H9 (cell line): Measurements from ENCODE around the gene IPO9. TPM values are rescaled to one million over a fixed set of nuclear protein-coding genes. Genes with fewer than 3 reads are reported as not detected.

Experiments used
- DNase-seq: peaks from one replicate; pipeline ENCODE4 v3.0.0-alpha.2; 2017
- H2AFZ ChIP-seq: one replicate; pipeline ENCODE4 v1.6.1; 2013; ENCODE audit warnings: mild to moderate bottlenecking, low read length, control low read depth, moderate library complexity
- H2AK5ac ChIP-seq: 2 replicates; pipeline ENCODE4 v1.6.1; 2013; ENCODE audit warnings: low read length, control low read depth, mixed read lengths; ENCODE audit not compliant: insufficient read length
- H2BK120ac ChIP-seq: one replicate; pipeline ENCODE4 v1.6.1; 2013; ENCODE audit warnings: low read depth, mild to moderate bottlenecking, low read length, control low read depth, inconsistent platforms; ENCODE audit not compliant: poor library complexity, severe bottlenecking
- H2BK12ac ChIP-seq: 2 replicates; pipeline ENCODE4 v1.6.1; 2013; ENCODE audit warnings: low read length, control low read depth, mixed read lengths, low read depth; ENCODE audit not compliant: insufficient read length
- H2BK15ac ChIP-seq: 2 replicates; pipeline ENCODE4 v1.6.1; 2013; ENCODE audit warnings: low read depth, low read length, control low read depth
- H2BK20ac ChIP-seq: one replicate; pipeline ENCODE4 v1.6.1; 2013; ENCODE audit warnings: low read depth, mild to moderate bottlenecking, low read length, control low read depth, inconsistent platforms; ENCODE audit not compliant: poor library complexity, severe bottlenecking
- H2BK5ac ChIP-seq: 2 replicates; pipeline ENCODE4 v1.6.1; 2013; ENCODE audit warnings: low read length, control low read depth, mixed read lengths; ENCODE audit not compliant: insufficient read length
- H3K14ac ChIP-seq: 2 replicates; pipeline ENCODE4 v1.6.1; 2013; ENCODE audit warnings: low read length, control low read depth; ENCODE audit not compliant: insufficient read depth
- H3K18ac ChIP-seq: 2 replicates; pipeline ENCODE4 v1.6.1; 2013; ENCODE audit warnings: low read depth, mild to moderate bottlenecking, mixed read lengths, low read length, control low read depth; ENCODE audit not compliant: insufficient read length
- H3K23ac ChIP-seq: 2 replicates; pipeline ENCODE4 v1.6.1; 2013; ENCODE audit warnings: low read length, control low read depth, mixed read lengths, low read depth; ENCODE audit not compliant: insufficient read length
- H3K23me2 ChIP-seq: 2 replicates; pipeline ENCODE4 v1.6.1; 2013; ENCODE audit warnings: low read depth, mild to moderate bottlenecking, mixed read lengths, low read length, control low read depth; ENCODE audit not compliant: insufficient read length, poor library complexity, severe bottlenecking
- H3K27ac ChIP-seq: 2 replicates; pipeline ENCODE4 v1.5.1; 2013; ENCODE audit warnings: low read length, control low read depth, mixed read lengths, low read depth; ENCODE audit not compliant: insufficient read length
- H3K27me3 ChIP-seq: 2 replicates; pipeline ENCODE4 v1.6.1; 2013; ENCODE audit warnings: low read length, control low read depth, inconsistent platforms; ENCODE audit not compliant: insufficient read depth
- H3K4ac ChIP-seq: 2 replicates; pipeline ENCODE4 v1.6.1; 2013; ENCODE audit warnings: low read depth, mild to moderate bottlenecking, control low read depth, inconsistent platforms, low read length, moderate library complexity
- H3K4me1 ChIP-seq: 2 replicates; pipeline ENCODE4 v1.6.1; 2013; ENCODE audit warnings: low read length, control low read depth, inconsistent platforms; ENCODE audit not compliant: insufficient read depth
- H3K4me2 ChIP-seq: 2 replicates; pipeline ENCODE4 v1.6.1; 2013; ENCODE audit warnings: low read length, control low read depth, mixed read lengths; ENCODE audit not compliant: insufficient read length, insufficient read depth
- H3K56ac ChIP-seq: 2 replicates; pipeline ENCODE4 v1.6.1; 2013; ENCODE audit warnings: low read depth, mild to moderate bottlenecking, mixed read lengths, low read length, control low read depth; ENCODE audit not compliant: insufficient read length
- H3K79me1 ChIP-seq: 2 replicates; pipeline ENCODE4 v1.6.1; 2013; ENCODE audit warnings: low read depth, mild to moderate bottlenecking, moderate library complexity, low read length, control low read depth, inconsistent platforms; ENCODE audit not compliant: insufficient read depth, poor library complexity, severe bottlenecking
- H3K79me2 ChIP-seq: 2 replicates; pipeline ENCODE4 v1.6.1; 2013; ENCODE audit warnings: low read length, control low read depth, inconsistent platforms; ENCODE audit not compliant: insufficient read depth
- H3K9ac ChIP-seq: 2 replicates; pipeline ENCODE4 v1.6.1; 2013; ENCODE audit warnings: low read length, control low read depth, mixed read lengths; ENCODE audit not compliant: insufficient read length; ENCODE audit errors: extremely low read depth
- H3K9me3 ChIP-seq: one replicate; pipeline ENCODE4 v1.6.1; 2013; ENCODE audit warnings: low read depth, low read length, inconsistent platforms; ENCODE audit not compliant: control insufficient read depth
- H3T11ph ChIP-seq: one replicate; pipeline ENCODE4 v1.6.1; 2013; ENCODE audit warnings: mild to moderate bottlenecking, low read length, control low read depth, inconsistent platforms
- H4K20me1 ChIP-seq: one replicate; pipeline ENCODE4 v1.6.1; 2013; ENCODE audit not compliant: control insufficient read depth, insufficient read length, insufficient read depth
- H4K5ac ChIP-seq: 2 replicates; pipeline ENCODE4 v1.6.1; 2013; ENCODE audit warnings: low read depth, mild to moderate bottlenecking, mixed read lengths, low read length, control low read depth; ENCODE audit not compliant: insufficient read length
- H4K8ac ChIP-seq: replicated peaks from 2 replicates; pipeline ENCODE4 v1.6.1; 2013; ENCODE audit warnings: low read length, control low read depth, mixed read lengths, low read depth; ENCODE audit not compliant: insufficient read length
- H4K91ac ChIP-seq: 2 replicates; pipeline ENCODE4 v1.6.1; 2013; ENCODE audit warnings: low read depth, mild to moderate bottlenecking, moderate library complexity, mixed read lengths, low read length, control low read depth; ENCODE audit not compliant: insufficient read length
- H3K27ac Mint-ChIP-seq, 3 experiments: 2 replicates in 2 of 3; 3 replicates in 1 of 3; pipeline ENCODE4 v1.8.0; 2020 to 2021; ENCODE audit warnings: mixed read lengths in 3 of 3, mild to moderate bottlenecking in 1 of 3, moderate library complexity in 1 of 3
- H3K27me3 Mint-ChIP-seq: 2 replicates; pipeline ENCODE4 v1.8.0; 2021; ENCODE audit warnings: low read depth, mild to moderate bottlenecking, moderate library complexity, mixed read lengths
- H3K36me3 Mint-ChIP-seq, 3 experiments: 2 replicates in 2 of 3; 3 replicates in 1 of 3; pipeline ENCODE4 v1.8.0; 2020 to 2021; ENCODE audit warnings: low read depth in 3 of 3, mixed read lengths in 3 of 3; ENCODE audit not compliant: insufficient read depth in 1 of 3
- H3K4me1 Mint-ChIP-seq, 2 experiments: 2 replicates each; pipeline ENCODE4 v1.8.0; 2020; ENCODE audit warnings: mixed read lengths in 2 of 2
- H3K4me3 Mint-ChIP-seq, 2 experiments: 2 replicates in 1 of 2; 3 replicates in 1 of 2; pipeline ENCODE4 v1.8.0; 2020 to 2021; ENCODE audit warnings: mild to moderate bottlenecking in 2 of 2, mixed read lengths in 2 of 2, moderate library complexity in 1 of 2
- H3K9me3 Mint-ChIP-seq, 2 experiments: 2 replicates in 1 of 2; 3 replicates in 1 of 2; pipeline ENCODE4 v1.8.0; 2020; ENCODE audit warnings: mild to moderate bottlenecking in 2 of 2, mixed read lengths in 2 of 2, moderate library complexity in 1 of 2
- WGBS: extraction: QIAGEN DNeasy Blood & Tissue Kit; methylation state at CpG from one replicate; pipeline ENCODE4 v1.1.7; 2013; ENCODE audit warnings: missing lambda C conversion rate, low lambda C conversion rate, mixed read lengths; ENCODE audit not compliant: insufficient read length; ENCODE audit errors: extremely low coverage; 5-methylcytosine and 5-hydroxymethylcytosine counted together
- total RNA-seq: library from RNA; stranded (reverse); gene quantifications from 2 replicates; pipeline ENCODE4 v1.2.1, GENCODE V29; 2021
- TF ChIP-seq, protein P1 (sequence below): fragments of 200-600 bp; sonication (generic); conservative IDR thresholded peaks from 3 replicates; pipeline ENCODE4 v1.8.0; 2021; ENCODE audit warnings: antibody characterized with exemption, mild to moderate bottlenecking

Gene IPO9
- total RNA-seq, 1 experiment from 2014 or later, result 104 TPM

GRCh38 chr1:201788296-201788695 is 40.7 kb upstream of the IPO9 start:
- H3K27me3 Mint-ChIP-seq, result no peaks in the 10 kb centered on the region; the same call in 1 of the 2 replicates
- Histone ChIP-seq H3K56ac (no peak overlapping the region), H2BK120ac (no peak overlapping the region), H3K4me2 (no peak overlapping the region), H2BK20ac (no peak overlapping the region), H3K14ac (no peak overlapping the region), H2BK5ac (no peak overlapping the region), H3K18ac (no peak overlapping the region), H3K79me1 (no peaks in the 10 kb centered on the region), H2BK15ac (no peak overlapping the region), H4K8ac (no peak overlapping the region), H3K27me3 (no peaks in the 10 kb centered on the region), H3K4ac (no peak overlapping the region), H3K23ac (no peak overlapping the region), H2AK5ac (no peak overlapping the region), H3K23me2 (no peaks in the 10 kb centered on the region), H3K4me1 (no peaks in the 10 kb centered on the region), H3K9me3 (no peaks in the 10 kb centered on the region), H4K5ac (no peak overlapping the region), H3K79me2 (no peaks in the 10 kb centered on the region), H2AFZ (no peak overlapping the region), H4K20me1 (no peaks in the 10 kb centered on the region), H4K91ac (no peak overlapping the region), H3K27ac (no peak overlapping the region), H2BK12ac (no peak overlapping the region), H3T11ph (no peak overlapping the region), H3K9ac (no peak overlapping the region)
- no peak overlapping the region for H3K27ac Mint-ChIP-seq
- peaks cover 36 to 71% (median 67%) of the 10 kb centered on the region in 3 experiments for H3K36me3 Mint-ChIP-seq
- TF ChIP-seq, protein P1, sequence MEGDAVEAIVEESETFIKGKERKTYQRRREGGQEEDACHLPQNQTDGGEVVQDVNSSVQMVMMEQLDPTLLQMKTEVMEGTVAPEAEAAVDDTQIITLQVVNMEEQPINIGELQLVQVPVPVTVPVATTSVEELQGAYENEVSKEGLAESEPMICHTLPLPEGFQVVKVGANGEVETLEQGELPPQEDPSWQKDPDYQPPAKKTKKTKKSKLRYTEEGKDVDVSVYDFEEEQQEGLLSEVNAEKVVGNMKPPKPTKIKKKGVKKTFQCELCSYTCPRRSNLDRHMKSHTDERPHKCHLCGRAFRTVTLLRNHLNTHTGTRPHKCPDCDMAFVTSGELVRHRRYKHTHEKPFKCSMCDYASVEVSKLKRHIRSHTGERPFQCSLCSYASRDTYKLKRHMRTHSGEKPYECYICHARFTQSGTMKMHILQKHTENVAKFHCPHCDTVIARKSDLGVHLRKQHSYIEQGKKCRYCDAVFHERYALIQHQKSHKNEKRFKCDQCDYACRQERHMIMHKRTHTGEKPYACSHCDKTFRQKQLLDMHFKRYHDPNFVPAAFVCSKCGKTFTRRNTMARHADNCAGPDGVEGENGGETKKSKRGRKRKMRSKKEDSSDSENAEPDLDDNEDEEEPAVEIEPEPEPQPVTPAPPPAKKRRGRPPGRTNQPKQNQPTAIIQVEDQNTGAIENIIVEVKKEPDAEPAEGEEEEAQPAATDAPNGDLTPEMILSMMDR, result no peak
- no peaks in the 10 kb centered on the region for H3K9me3 Mint-ChIP-seq
- peaks cover 2% of the 10 kb centered on the region in 2 experiments; a peak in 3 of 4 replicates for H3K4me1 Mint-ChIP-seq
- no peak overlapping the region for H3K4me3 Mint-ChIP-seq
- no peak for DNase-seq
- WGBS, result no CpG with 5 or more reads among the region's 18 CpGs
